HepG2 (cell line): ENCODE results near the gene SOX12. TPM values are rescaled to one million over a fixed set of nuclear protein-coding genes. Genes with fewer than 3 reads are reported as not detected.

Source experiments
- AHR ChIP-seq: IDR thresholded peaks from 2 replicates; pipeline ENCODE4 v1.6.1; 2018; ENCODE audit warnings: missing genetic modification reagents, missing compliant biosample characterization
- ASH2L ChIP-seq: fragments of 300-600, 200-600 bp; sonication (generic); IDR thresholded peaks from 2 replicates; pipeline ENCODE4 v1.7.0; 2017; ENCODE audit warnings: low read depth, mild to moderate bottlenecking, moderate library complexity, mixed read lengths, low read length; ENCODE audit not compliant: insufficient read length
- ATAD3A ChIP-seq: sonication (generic); formaldehyde crosslinking; IDR thresholded peaks from 2 replicates; pipeline ENCODE4 v1.4.0; 2020; ENCODE audit warnings: missing genetic modification reagents
- BRCA1 ChIP-seq: sonication (generic); formaldehyde crosslinking; IDR thresholded peaks from 2 replicates; pipeline ENCODE4 v1.4.0; 2020; ENCODE audit warnings: missing genetic modification reagents
- CEBPG ChIP-seq: IDR thresholded peaks from 2 replicates; pipeline ENCODE4 v1.6.1; 2016
- FOXA1 ChIP-seq, 2 experiments: fragments of 450-650 bp in 1 of 2; sonication (generic) in 1 of 2; formaldehyde crosslinking in 1 of 2; IDR thresholded peaks; 2 replicates each; pipeline versions ENCODE4 v1.4.0 to v1.6.1; 2016 to 2020; ENCODE audit warnings: missing genetic modification reagents in 1 of 2
- GATA4 ChIP-seq: sonication (generic); IDR thresholded peaks from 2 replicates; pipeline ENCODE4 v1.6.1; 2016; ENCODE audit warnings: antibody characterized with exemption, low read depth, borderline replicate concordance
- HNF1A ChIP-seq, 2 experiments: sonication (generic) in 1 of 2; formaldehyde crosslinking in 1 of 2; IDR thresholded peaks; 2 replicates each; pipeline versions ENCODE4 v1.4.0 to v1.6.1; 2016 to 2020; ENCODE audit warnings: borderline replicate concordance in 1 of 2, low read depth in 1 of 2, mild to moderate bottlenecking in 1 of 2, missing genetic modification reagents in 1 of 2
- KMT2B ChIP-seq: IDR thresholded peaks from 2 replicates; pipeline ENCODE4 v1.6.1; 2016; ENCODE audit warnings: missing genetic modification reagents, missing compliant biosample characterization
- PAX8 ChIP-seq: sonication (generic); formaldehyde crosslinking; IDR thresholded peaks from 2 replicates; pipeline ENCODE4 v1.8.0; 2022; ENCODE audit warnings: mild to moderate bottlenecking, missing genetic modification reagents, borderline replicate concordance
- RBAK ChIP-seq: sonication (generic); formaldehyde crosslinking; IDR thresholded peaks from 2 replicates; pipeline ENCODE4 v1.5.1; 2020; ENCODE audit warnings: mild to moderate bottlenecking, missing genetic modification reagents
- RFX5 ChIP-seq: IDR thresholded peaks from 2 replicates; pipeline ENCODE4 v1.6.1; 2011; ENCODE audit warnings: low read depth, low read length, improper control_type of control experiment
- SIN3B ChIP-seq: fragments of 150-350 bp; IDR thresholded peaks from 2 replicates; pipeline ENCODE4 v1.6.1; 2014; ENCODE audit warnings: low read length
- SOX5 ChIP-seq: IDR thresholded peaks from 2 replicates; pipeline ENCODE4 v1.6.1; 2016; ENCODE audit warnings: borderline replicate concordance
- TAF15 ChIP-seq: fragments of 200-400 bp; formaldehyde crosslinking; IDR thresholded peaks from one replicate; pipeline ENCODE4 v1.6.1; 2018; ENCODE audit warnings: mild to moderate bottlenecking, low read depth, low read length; ENCODE audit not compliant: poor library complexity, severe bottlenecking
- TFDP1 ChIP-seq: IDR thresholded peaks from 2 replicates; pipeline ENCODE4 v1.6.1; 2016; ENCODE audit warnings: missing compliant biosample characterization, missing genetic modification reagents, borderline replicate concordance
- ZFP36 ChIP-seq: fragments of 150-350 bp; IDR thresholded peaks from 2 replicates; pipeline ENCODE4 v1.6.1; 2018; ENCODE audit warnings: borderline replicate concordance, low read length, low read depth; ENCODE audit not compliant: partially characterized antibody
- ZMYM2 ChIP-seq: sonication (generic); formaldehyde crosslinking; IDR thresholded peaks from 2 replicates; pipeline ENCODE4 v1.8.0; 2022; ENCODE audit warnings: mild to moderate bottlenecking, missing genetic modification reagents
- ZNF30 ChIP-seq: sonication (generic); formaldehyde crosslinking; IDR thresholded peaks from 2 replicates; pipeline ENCODE4 v1.5.0; 2020; ENCODE audit warnings: mild to moderate bottlenecking, missing genetic modification reagents
- ZNF44 ChIP-seq: sonication (generic); formaldehyde crosslinking; IDR thresholded peaks from 2 replicates; pipeline ENCODE4 v1.5.1; 2020; ENCODE audit warnings: mild to moderate bottlenecking, missing genetic modification reagents
- ZNF567 ChIP-seq: sonication (generic); formaldehyde crosslinking; IDR thresholded peaks from 2 replicates; pipeline ENCODE4 v1.8.1; 2023; ENCODE audit warnings: mild to moderate bottlenecking, missing genetic modification reagents, borderline replicate concordance
- ZNF740 ChIP-seq: sonication (generic); formaldehyde crosslinking; IDR thresholded peaks from 2 replicates; pipeline ENCODE4 v1.4.0; 2020; ENCODE audit warnings: missing genetic modification reagents
- ZNF841 ChIP-seq: sonication (generic); formaldehyde crosslinking; IDR thresholded peaks from 2 replicates; pipeline ENCODE4 v1.8.1; 2023; ENCODE audit warnings: missing genetic modification reagents, borderline replicate concordance
- ZSCAN29 ChIP-seq: sonication (generic); formaldehyde crosslinking; conservative IDR thresholded peaks from 2 replicates; pipeline ENCODE4 v1.4.0; 2020; ENCODE audit warnings: mild to moderate bottlenecking, missing genetic modification reagents
- ZSCAN9 ChIP-seq: IDR thresholded peaks from 2 replicates; pipeline ENCODE4 v1.6.1; 2016; ENCODE audit warnings: borderline replicate concordance
- polyA plus RNA-seq, 8 experiments: library from polyadenylated mRNA; depleted of rRNA in 3 of 8; stranded (reverse) in 7 of 8; unstranded in 1 of 8; fragments of >200 nt; fragmentation: Illumina TruSeq in 4 of 8; extraction: Trizol in 4 of 8; gene quantifications; 2 replicates each; pipeline versions ENCODE4 v1.2.1 to v1.2.3, GENCODE V29; 2011 to 2016; ENCODE audit warnings: low read depth in 4 of 8, missing spikeins in 1 of 8, mixed read lengths in 1 of 8; ENCODE audit not compliant: insufficient read depth in 1 of 8
- total RNA-seq, 5 experiments: library from RNA; depleted of rRNA; stranded (reverse); fragments of >200 nt; fragmentation: Illumina TruSeq; extraction: Trizol; gene quantifications; 2 replicates each; pipeline ENCODE4 v1.2.3, GENCODE V29; 2016; ENCODE audit warnings: low read depth in 1 of 5

Gene SOX12
- total and polyA plus RNA-seq, 2 of the 13 experiments (the other 11 are each of a cell fraction or from before 2014, with no cell fraction given), result 10.0 to 18.7 TPM

- TF ChIP-seq ZFP36, result no peak
- 0 out of 2 replicates have a peak, but pooled peaks have one; percentile 27 for TF ChIP-seq SOX5 (CRISPR knock-in tag)
- peak; percentile 26; the same call in 1 of the 2 replicates for TF ChIP-seq TFDP1 (CRISPR knock-in tag)
- no peak for TF ChIP-seq ZNF567 (CRISPR knock-in tag)
- TF ChIP-seq PAX8 (CRISPR knock-in tag), result no peak
- TF ChIP-seq ZNF44 (CRISPR knock-in tag), result no peak
- TF ChIP-seq KMT2B (CRISPR knock-in tag), result no peak
- TF ChIP-seq GATA4, result no peak
- no peak for TF ChIP-seq ZNF740 (CRISPR knock-in tag)
- TF ChIP-seq BRCA1 (CRISPR knock-in tag), result no peak
- peak; percentile 53 for TF ChIP-seq CEBPG
- peak; percentile 4; the same call in 1 of the 2 replicates for TF ChIP-seq ZSCAN9 (CRISPR knock-in tag)
- no peak for TF ChIP-seq TAF15
- no peak for TF ChIP-seq AHR (CRISPR knock-in tag)
- no peak for TF ChIP-seq SIN3B
- TF ChIP-seq ZMYM2 (CRISPR knock-in tag), result no peak
- no peak for TF ChIP-seq ZNF841 (CRISPR knock-in tag)
- TF ChIP-seq RBAK, result 0 out of 2 replicates have a peak, but pooled peaks have one; percentile 34
- peak; percentile 59; the same call in 1 of the 2 replicates for TF ChIP-seq ZNF30
- 0 out of 2 replicates have a peak, but pooled peaks have one; percentile 62 for TF ChIP-seq ZSCAN29 (CRISPR knock-in tag)
- no peak for TF ChIP-seq FOXA1 (IDR thresholded peaks at IDR 0.05)
- TF ChIP-seq FOXA1 (CRISPR knock-in tag; IDR thresholded peaks at IDR 0.05), result peak; percentile 97
- no peak for TF ChIP-seq RFX5
- TF ChIP-seq ATAD3A (CRISPR knock-in tag), result no peak
- TF ChIP-seq ASH2L, result no peak
- 0 out of 2 replicates have a peak, but pooled peaks have one; percentile 15 for TF ChIP-seq HNF1A (IDR thresholded peaks at IDR 0.05; ENCODE audit: low read depth)
- TF ChIP-seq HNF1A (CRISPR knock-in tag; IDR thresholded peaks at IDR 0.05; ENCODE audit: borderline replicate concordance), result peak; percentile 33; the same call in 1 of the 2 replicates
These were observed 23.9 kb downstream of the SOX12 start (continued) for GRCh38 chr20:348972-349841.
